ENCODE measurements around the gene PHLDB3.

GRCh38 chr19:43429395-43429794 is 75.2 kb downstream of the PHLDB3 start:
- TF ChIP-seq CTCF (conservative IDR thresholded peaks at IDR 0.05; ENCODE audit: low read depth, low read length) (no peak), MXI1 (IDR thresholded peaks at IDR 0.05; ENCODE audit: borderline replicate concordance, low read depth, low read length) (no peak), POLR2A (IDR thresholded peaks at IDR 0.05; ENCODE audit: low read depth, low read length) (no peak), FOS (IDR thresholded peaks at IDR 0.05; ENCODE audit: low read depth, low read length) (no peak)
